ENCODE results near the gene BCL2L14.

GRCh38 chr12:12032260-12032791 lies 38.4 kb upstream of the BCL2L14 start:
- TF ChIP-seq, protein P1, sequence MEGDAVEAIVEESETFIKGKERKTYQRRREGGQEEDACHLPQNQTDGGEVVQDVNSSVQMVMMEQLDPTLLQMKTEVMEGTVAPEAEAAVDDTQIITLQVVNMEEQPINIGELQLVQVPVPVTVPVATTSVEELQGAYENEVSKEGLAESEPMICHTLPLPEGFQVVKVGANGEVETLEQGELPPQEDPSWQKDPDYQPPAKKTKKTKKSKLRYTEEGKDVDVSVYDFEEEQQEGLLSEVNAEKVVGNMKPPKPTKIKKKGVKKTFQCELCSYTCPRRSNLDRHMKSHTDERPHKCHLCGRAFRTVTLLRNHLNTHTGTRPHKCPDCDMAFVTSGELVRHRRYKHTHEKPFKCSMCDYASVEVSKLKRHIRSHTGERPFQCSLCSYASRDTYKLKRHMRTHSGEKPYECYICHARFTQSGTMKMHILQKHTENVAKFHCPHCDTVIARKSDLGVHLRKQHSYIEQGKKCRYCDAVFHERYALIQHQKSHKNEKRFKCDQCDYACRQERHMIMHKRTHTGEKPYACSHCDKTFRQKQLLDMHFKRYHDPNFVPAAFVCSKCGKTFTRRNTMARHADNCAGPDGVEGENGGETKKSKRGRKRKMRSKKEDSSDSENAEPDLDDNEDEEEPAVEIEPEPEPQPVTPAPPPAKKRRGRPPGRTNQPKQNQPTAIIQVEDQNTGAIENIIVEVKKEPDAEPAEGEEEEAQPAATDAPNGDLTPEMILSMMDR (IDR thresholded peaks at IDR 0.05; ENCODE audit: low read length), result no peak
- TF ChIP-seq EZH2 (IDR thresholded peaks at IDR 0.05; ENCODE audit: borderline replicate concordance, low read length), result no peak

All from OCI-LY1 (cell line).